ENCODE data around the gene TMEM181.

Gene TMEM181

DNA sequence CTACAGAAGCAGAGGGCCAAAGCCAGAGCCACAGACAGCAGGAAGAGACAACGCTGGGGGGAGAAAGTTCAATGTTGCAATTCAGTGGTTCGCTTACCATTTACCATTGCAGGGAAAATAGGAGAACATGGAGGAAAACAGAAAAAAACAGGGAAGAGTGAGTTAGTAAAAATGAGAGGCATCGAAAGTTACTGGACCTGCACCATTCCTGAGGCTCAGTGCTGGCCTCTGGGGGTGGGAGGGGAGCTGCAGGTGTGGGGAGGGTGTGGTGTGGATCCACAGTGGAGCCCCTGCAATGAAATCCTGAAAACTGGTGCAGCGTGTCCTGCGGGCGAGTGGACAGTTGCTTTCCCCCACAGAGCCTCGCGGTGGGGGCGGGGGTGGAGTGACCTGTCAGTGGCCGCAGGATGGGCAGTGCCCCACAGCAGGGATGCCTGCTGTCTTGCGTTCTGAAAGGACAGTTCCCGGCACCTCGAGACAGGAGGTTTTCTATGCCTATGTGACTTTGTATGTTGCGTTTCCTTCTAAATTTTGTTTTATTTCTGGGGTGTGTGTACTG lies 5.7 kb downstream of the TMEM181 start:
- DNase-seq, result no peak

DNA sequence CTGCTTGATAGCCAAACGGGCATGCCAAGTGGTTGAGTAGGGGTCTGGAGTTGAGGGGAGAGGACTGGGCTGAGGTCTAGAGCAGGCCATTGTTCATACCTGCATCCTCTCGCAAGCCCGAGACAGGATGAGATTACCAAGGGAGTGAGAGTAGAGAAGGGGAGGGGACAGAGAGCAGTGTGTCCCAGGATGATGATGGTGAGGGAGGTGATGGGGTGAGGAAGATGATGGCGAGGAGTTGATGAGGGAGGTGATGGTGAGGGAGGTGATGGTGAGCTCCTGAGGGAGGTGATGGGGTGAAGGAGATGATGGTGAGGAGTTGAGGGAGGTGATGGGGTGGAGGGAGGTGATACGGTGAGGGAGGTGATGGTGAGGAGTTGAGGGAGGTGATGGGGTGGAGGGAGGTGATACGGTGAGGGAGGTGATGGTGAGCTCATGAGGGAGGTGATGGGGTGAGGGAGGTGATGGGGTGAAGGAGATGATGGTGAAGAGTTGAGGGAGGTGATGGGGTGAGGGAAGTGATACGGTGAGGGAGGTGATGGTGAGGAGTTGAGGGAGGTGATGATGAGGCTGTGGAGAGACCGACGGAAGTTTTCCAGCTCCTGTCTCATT lies 6.4 kb downstream of the TMEM181 start:
- DNase-seq, result no peak

GRCh38 chr6:158567152-158567551 lies 7.3 kb downstream of the TMEM181 start:
- no peak for DNase-seq

DNA sequence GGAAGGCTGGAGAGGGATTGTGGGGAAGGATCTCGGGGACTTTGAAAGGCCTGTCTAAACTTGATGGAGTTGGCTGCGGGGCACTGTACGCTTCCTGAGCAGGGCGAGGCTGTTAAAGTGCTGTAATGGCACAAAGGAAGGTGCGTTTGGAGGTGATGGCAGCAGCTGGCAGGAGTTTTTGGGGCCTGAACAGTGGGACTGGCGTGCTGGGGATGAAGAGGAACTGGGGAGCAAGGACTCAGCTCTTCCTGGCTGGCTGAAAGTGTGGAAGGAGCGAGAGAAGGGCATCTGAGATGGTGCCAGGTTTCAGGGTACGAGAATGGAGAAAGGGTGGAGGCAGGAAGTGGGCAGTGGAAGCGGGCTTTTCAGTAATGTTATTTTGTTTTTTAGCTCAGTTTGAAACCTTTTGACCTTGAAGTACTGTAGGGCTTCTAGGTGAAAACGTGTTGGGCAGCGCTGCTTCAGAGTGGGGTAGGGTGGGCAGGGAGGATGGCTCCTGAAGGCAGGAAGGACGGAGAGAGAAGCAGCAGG lies 8.0 kb downstream of the TMEM181 start:
- DNase-seq, result no peak

- DNase-seq, result no peak
These were observed 8.7 kb downstream of the TMEM181 start for GRCh38 chr6:158568549-158568948.

DNA sequence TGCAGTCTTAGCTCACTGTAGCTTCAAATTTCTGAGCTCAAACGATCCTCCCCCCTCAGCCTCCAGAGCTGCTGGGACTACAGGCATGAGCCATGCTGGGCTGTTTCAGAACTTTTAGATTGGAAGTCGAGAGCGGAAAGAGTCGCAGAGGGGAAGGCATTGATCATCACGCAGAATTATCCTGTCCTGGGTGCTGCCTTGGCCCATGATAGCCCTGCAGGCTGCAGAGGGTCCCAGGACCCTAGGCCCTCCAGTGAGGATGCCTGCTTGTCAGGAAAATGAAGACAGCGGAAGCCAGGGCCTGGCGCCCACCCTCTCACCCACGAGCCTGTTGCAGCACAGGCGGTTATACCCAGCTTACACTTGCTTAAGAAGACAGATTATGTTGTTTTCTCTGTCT lies 9.1 kb downstream of the TMEM181 start:
- no peak for DNase-seq

GRCh38 chr6:158570681-158570962 lies 10.7 kb downstream of the TMEM181 start:
- no peak for DNase-seq

- no peak for DNase-seq
These were observed 12.1 kb downstream of the TMEM181 start for GRCh38 chr6:158571826-158572652.

DNA sequence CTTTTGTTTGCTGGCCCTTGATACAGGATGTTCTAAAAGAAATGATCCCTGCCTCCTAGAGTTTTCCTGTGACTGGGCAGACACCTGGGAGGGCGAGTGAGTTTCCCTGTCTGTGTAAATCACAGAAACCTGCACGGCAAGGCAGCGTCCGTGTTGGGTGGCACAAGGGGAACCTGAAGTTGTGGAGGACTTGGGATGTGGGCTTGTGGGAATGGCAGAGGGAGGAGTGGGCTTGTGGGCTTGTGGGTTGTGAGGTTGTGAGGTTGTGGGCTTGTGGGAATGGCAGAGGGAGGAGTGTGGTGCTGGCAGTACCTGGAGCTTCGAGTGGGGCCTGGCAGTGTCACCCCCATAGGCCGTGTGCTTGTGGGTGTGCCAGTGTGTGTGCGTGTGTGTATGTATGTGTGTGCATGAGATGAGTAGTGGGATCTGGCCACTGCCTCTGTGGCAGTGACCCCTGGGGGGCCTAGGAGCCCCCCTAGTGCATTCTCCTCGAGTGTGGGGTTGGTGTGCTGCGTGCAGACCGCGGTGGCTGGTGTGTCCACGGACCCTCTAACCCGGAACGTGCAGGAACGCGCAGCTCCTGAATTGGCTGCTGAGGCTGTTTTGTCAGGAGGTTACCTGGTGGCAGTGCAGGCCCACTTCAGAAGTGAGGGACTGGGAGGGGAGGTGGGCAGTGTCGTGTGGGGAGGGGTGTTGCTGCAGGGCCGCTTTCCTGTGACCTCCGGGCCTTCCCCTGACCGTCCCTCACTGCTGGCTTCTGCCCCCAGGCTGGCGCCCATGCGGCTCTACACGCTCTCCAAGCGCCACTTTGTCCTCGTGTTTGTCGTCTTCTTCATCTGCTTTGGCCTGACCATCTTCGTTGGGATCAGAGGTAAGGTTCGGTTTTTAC lies 13.0 kb downstream of the TMEM181 start:
- DNase-seq, result no peak

DNA sequence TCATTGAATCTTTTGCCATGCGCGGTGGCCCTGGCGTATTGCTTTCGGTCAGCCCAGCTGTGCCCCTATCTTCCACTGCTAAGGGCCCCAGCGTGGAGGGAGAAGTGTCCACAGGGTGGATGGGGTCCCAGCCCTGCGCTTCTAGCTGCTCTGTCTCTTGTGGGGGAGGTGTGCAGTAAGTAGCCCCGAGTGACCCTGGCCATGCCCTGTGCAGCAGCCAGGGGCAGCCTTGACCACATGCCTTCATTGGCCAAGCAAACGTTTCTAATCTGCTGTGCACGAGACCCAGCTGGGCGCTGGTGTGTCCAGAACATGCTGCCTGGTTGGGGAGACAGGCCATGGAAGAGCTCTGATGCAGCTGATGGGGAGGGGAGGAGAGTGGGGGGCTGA lies 13.6 kb downstream of the TMEM181 start:
- no peak for DNase-seq

DNA sequence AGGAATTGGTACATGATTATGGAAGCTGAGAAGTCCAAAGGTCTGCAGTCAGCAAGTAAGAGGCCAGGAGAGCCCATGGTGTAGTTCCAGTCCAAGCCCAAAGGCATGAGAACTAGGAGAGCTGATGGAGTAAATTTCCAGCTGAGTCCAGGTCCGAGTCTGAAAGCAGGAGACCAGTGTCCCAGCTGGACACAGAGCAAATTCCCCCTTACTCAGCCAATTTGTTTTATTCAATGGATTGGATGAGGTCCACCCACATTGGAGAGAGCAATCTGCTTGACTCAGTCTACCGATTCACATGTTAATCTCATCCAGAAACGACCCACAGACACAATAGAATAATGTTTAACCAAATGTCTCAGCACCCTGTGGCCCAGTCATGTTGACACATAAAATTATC lies 14.9 kb downstream of the TMEM181 start:
- no peak for DNase-seq

DNA sequence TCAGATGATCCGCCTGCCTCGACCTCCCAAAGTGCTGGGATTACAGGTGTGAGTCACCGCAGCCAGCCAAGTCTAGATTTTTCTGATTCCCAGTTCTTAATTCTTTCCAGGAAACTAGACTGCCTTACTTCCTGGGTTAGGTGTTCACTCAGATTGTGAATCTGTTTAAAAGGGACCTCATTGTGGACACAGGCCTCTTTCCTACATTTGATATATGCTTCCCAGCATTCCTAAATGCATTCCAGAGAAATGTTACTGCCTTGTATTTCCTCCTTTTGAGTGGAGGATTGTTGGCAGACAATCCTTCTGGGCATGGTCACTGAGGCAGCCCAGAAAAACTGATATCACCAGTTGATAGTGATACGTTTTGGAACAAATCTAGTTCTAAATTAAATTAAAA lies 15.7 kb downstream of the TMEM181 start:
- no peak for DNase-seq

- no peak for DNase-seq
These were observed 24.4 kb downstream of the TMEM181 start for GRCh38 chr6:158584236-158584651.

- no peak for DNase-seq
These were observed 26.8 kb downstream of the TMEM181 start for GRCh38 chr6:158586652-158587051.

- no peak for DNase-seq
These were observed 29.5 kb downstream of the TMEM181 start for GRCh38 chr6:158589366-158589765.

- no peak for DNase-seq
These were observed 31.4 kb downstream of the TMEM181 start for GRCh38 chr6:158591134-158591809.

DNA sequence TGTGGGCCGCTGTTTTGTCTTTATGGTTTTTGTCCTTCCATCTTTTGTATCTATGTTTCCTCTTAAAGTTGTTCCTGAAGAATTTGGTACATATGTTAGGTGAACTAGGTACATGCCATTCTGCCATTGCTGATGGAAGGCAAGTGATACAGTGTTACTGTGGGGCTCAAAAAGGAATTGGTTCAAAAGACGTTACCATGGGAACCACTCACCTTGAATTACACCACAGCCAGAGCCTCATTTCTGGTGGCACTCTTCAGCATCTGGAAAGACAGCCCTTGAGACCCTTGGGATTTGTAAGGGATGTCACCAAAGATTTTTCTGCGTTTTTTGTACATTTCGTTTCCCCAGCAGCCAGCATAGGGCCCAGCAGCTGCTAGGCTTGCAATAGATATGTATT lies 31.9 kb downstream of the TMEM181 start:
- DNase-seq, result no peak

DNA sequence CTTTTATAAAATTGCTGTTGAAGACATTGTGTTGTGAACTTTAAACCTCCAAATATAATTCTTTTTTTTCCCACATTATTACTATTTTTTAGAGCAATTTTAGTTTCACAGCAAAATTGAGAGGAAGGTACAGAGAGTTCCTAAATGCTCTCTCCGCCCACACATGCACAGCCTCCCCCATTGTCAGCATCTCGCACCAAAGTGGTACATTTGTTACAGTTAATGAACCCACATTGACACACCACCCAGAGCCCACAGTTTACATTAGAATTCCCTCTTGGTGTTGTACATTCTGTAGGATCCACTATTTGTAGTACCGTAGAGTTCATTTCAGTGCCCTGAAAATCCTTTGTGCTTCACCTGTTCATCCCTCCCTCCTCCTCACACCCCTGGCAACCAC lies 33.8 kb downstream of the TMEM181 start:
- no peak for DNase-seq

DNA sequence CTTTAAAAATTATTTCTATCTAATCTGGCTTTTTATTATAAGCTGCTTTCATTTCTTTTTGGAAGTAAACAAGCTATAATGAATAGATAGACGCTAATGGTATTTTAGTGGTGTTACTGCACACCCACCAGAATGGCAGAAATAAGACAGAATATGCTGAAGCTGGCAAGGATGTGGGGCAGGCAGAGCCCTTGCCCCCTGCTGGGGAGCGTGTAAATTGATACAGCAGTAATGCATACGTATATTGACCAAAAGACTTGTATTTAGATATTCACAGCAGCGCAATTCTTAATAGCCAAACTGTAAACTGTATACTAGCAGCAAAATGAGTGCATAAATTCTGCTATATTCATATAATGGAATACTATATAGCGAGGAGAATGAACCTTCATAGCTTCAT lies 35.3 kb downstream of the TMEM181 start:
- DNase-seq, result no peak

GRCh38 chr6:158596861-158597260 lies 37.0 kb downstream of the TMEM181 start:
- DNase-seq, result no peak

- no peak for DNase-seq
These were observed 37.7 kb downstream of the TMEM181 start for GRCh38 chr6:158597565-158597964.

- DNase-seq, result no peak
These were observed 39.7 kb downstream of the TMEM181 start for GRCh38 chr6:158599635-158600034.

Measured in NCI-H1930 (cell line).